ENCODE data around the gene ADK. TPM values are rescaled to one million over a fixed set of nuclear protein-coding genes. Genes with fewer than 3 reads are reported as not detected.
"Not testable (repeated sequence)": the region's sequence is repeated elsewhere in the genome, so short reads cannot be mapped to it uniquely, and the experiment has no call there.

ADK gene
- total RNA-seq, 1 donor from 2014 or later: 53.7 TPM

GRCh38 chr10:74576586-74576985 lies 425.6 kb downstream of the ADK start:
- FAIRE-seq (no peak), DNase-seq (ENCODE audit: low read depth) (no peak)
- no peak for TF ChIP-seq CTCF (IDR thresholded peaks at IDR 0.05; ENCODE audit: insufficient read depth, low read length, severe bottlenecking)
- Histone ChIP-seq H3K36me3 (ENCODE audit: control insufficient read depth, insufficient read depth, low read length) (no peaks in the 10 kb centered on the region), H3K4me3 (ENCODE audit: low read depth, low read length) (no peak overlapping the region), H3K27me3 (ENCODE audit: control insufficient read depth, insufficient read depth, low read length) (no peaks in the 10 kb centered on the region)

- not testable (repeated sequence) for DNase-seq (ENCODE audit: low read depth); H3K36me3 ChIP-seq (ENCODE audit: control insufficient read depth, insufficient read depth, low read length); H3K27me3 ChIP-seq (ENCODE audit: control insufficient read depth, insufficient read depth, low read length); H3K4me3 ChIP-seq (ENCODE audit: low read depth, low read length); FAIRE-seq
Observed at GRCh38 chr10:74580438-74580837, 429.4 kb downstream of the ADK start.

GRCh38 chr10:74582566-74582965 lies 431.5 kb downstream of the ADK start:
- H3K4me3 ChIP-seq (ENCODE audit: low read depth, low read length): no peak overlapping the region
- no peaks in the 10 kb centered on the region for H3K27me3 ChIP-seq (ENCODE audit: control insufficient read depth, insufficient read depth, low read length)
- no peak for FAIRE-seq
- TF ChIP-seq CTCF (IDR thresholded peaks at IDR 0.05; ENCODE audit: insufficient read depth, low read length, severe bottlenecking): no peak
- no peak for DNase-seq (ENCODE audit: low read depth)
- no peaks in the 10 kb centered on the region for H3K36me3 ChIP-seq (ENCODE audit: control insufficient read depth, insufficient read depth, low read length)

GRCh38 chr10:74585231-74586087 lies 434.4 kb downstream of the ADK start:
- no peak for TF ChIP-seq CTCF (IDR thresholded peaks at IDR 0.05; ENCODE audit: insufficient read depth, low read length, severe bottlenecking)
- FAIRE-seq (no peak), DNase-seq (ENCODE audit: low read depth) (no peak)
- Histone ChIP-seq H3K36me3 (ENCODE audit: control insufficient read depth, insufficient read depth, low read length) (no peaks in the 10 kb centered on the region), H3K27me3 (ENCODE audit: control insufficient read depth, insufficient read depth, low read length) (no peaks in the 10 kb centered on the region), H3K4me3 (ENCODE audit: low read depth, low read length) (no peak overlapping the region)

GRCh38 chr10:74586088-74586585 lies 435.1 kb downstream of the ADK start:
- TF ChIP-seq CTCF (IDR thresholded peaks at IDR 0.05; ENCODE audit: insufficient read depth, low read length, severe bottlenecking): no peak
- H3K36me3 ChIP-seq (ENCODE audit: control insufficient read depth, insufficient read depth, low read length): no peaks in the 10 kb centered on the region
- FAIRE-seq (no peak), DNase-seq (ENCODE audit: low read depth) (no peak)
- no peaks in the 10 kb centered on the region for H3K27me3 ChIP-seq (ENCODE audit: control insufficient read depth, insufficient read depth, low read length)
- H3K4me3 ChIP-seq (ENCODE audit: low read depth, low read length): no peak overlapping the region

GRCh38 chr10:74587109-74587854 lies 436.3 kb downstream of the ADK start:
- FAIRE-seq (no peak), DNase-seq (ENCODE audit: low read depth) (no peak)
- no peaks in the 10 kb centered on the region for H3K27me3 ChIP-seq (ENCODE audit: control insufficient read depth, insufficient read depth, low read length)
- no peak for TF ChIP-seq CTCF (IDR thresholded peaks at IDR 0.05; ENCODE audit: insufficient read depth, low read length, severe bottlenecking)
- no peaks in the 10 kb centered on the region for H3K36me3 ChIP-seq (ENCODE audit: control insufficient read depth, insufficient read depth, low read length)
- no peak overlapping the region for H3K4me3 ChIP-seq (ENCODE audit: low read depth, low read length)

All from bronchial epithelial cell (primary cell).